ENCODE data around the gene HSFX4.

GRCh38 chrX:149962859-149963757 is 33.7 kb downstream of the HSFX4 start:
- TF ChIP-seq REST (IDR thresholded peaks at IDR 0.05; ENCODE audit: insufficient read depth in 1 of 2, low read depth in 2 of 2, low read length in 2 of 2) (no peak), POLR2AphosphoS5 (IDR thresholded peaks at IDR 0.05; ENCODE audit: low read depth, low read length) (no peak), FOXP2 (optimal IDR thresholded peaks at IDR 0.05; ENCODE audit: borderline replicate concordance, extremely low read depth, extremely low read length, insufficient read depth) (peak; percentile 13), TAF1 (IDR thresholded peaks at IDR 0.05; ENCODE audit: borderline replicate concordance, insufficient read depth, low read length) (no peak)
